Measurements from ENCODE around the gene ACTRT2.

Gene ACTRT2

DNA sequence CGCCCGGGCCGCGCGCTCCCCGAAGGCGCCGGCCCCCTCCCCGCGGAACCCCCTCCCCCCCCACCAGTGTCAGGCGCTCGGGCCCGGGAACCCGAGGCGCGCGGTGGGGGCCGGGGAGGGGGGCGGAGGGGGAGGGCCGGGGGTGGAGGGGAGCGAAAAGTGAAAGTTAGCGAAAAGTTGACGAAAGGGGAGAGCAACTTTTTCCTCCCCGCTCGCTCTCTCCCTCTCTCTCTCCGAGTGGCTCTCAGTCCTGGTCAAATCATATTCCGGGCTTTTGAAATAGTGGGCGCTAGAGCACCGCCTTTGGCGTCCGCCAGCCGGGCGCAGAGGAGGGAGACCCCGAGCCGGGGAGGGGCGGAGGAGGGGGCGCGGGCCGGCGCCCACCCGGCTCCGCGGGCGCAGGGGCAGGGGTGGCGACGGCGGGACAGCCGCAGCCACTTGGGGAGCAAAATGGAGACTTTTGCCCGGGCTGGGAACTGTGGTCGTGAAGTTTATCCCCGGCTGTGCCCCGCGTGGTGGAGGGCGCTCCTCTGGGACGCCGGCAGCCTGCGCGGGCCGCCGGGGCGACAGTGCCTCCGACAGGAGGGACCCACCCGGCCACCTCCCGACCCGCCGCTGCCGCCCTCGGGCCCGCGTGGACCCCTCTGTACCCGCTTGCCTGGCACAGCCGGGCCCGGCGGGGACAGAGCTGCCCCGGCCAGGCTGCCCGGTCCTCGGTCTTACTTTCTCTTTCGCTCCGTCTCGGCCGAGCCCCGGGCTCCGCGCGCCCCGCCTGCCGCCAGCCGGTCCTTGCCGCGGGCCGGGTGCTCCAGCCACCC lies 48.4 kb downstream of the ACTRT2 start:
- no peak for DNase-seq

DNA sequence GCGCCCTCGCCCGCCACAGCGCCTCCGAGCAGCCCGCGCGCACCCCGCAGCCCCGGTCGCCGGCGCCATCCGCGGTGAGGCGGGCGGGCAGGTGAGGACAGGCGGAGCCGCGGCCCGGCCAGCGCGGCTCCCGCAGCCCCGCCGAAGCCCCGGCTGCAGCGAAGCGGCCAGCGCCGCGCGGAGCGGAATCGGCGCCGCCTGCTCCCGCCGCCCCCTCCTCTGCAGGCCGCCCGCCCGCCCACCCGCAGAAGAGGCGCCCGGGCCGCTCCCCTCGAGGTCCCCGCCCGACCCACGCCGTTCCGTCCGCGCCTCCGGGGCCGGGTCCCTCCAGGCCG lies 49.0 kb downstream of the ACTRT2 start:
- DNase-seq = no peak

DNA sequence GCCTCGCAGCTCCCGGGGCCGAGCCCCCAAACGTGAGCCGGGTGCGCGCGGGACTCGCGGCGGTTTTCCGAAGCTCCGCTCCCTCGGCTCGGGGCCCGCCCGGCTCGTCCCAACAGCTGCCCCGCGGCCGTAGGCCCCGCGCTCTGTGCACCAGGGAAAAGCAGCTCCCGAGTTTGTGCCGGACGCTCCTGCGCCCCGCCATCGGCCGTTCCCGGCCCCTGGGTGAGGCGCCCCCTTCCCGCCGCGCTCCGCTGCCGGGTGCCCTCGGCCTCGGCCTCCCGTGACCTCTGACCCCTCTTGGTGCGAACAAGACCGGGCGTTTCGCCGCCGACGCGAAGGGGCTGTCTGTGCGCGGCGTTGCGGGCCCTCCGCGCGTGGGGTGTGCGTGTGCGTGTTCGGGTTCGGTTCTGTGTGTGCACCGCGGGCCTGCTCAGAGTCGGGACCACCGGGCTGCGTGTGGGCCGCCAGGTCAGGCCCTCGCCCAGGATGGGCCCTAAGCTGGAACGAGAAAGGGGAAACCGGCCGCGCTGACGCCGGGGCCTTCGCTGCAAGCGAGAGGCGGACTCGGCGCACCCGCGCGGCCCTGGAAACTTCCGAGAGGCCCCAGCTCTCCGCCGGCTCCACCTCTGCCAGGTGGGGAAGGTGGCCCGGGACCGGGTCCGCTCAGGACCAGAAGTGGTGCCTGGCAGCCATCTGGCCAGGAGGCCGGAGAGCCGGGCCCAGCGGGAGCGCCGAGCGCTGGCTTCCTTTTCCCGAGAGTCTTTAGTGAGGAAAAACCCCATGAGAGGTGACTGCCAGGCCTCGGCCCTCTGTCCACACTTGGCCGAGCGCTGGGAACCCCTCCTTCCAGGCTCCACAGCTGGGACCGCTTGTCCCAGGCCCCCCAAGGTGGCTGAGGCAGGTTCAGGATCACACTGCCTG lies 49.6 kb downstream of the ACTRT2 start:
- no peak for DNase-seq

DNA sequence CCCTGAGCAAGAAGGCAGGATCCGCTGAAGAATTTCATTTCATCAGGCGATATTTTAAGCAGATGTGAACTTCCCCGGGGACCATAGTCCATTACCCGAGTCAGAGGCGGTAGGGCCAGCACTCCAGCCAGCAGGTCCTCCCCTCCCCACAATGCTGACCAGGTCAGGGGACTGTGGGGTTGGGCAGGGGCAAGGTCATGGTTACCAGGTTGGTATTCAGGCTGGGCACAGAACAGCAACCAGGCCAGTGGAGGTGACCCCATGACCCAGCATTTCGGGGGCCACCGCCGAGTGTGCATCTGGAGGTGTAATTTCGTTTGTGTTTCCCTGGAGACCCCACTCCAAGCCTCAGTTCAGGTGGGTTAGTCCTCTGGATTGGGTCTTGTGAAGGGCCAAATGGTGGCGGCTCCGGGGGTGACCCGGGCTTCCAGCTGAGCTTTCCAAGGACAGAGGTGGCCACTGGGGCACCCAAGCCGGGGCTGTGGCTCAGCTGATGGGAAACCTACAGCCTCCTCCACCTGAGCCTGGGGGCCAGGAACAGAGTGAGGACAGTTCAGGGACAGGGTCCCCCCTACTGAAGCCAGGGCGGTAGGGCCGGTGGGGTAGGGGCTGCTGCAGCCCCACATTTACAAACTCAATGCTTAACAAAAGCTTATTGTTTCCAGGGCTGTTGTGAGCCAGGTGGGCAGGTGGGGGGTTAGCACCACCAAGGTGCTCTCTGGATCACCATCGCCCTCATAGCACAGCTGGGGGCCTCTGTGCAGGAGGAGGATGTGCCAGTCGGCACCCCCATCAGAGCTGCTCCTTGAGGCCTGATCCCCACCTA lies 50.5 kb downstream of the ACTRT2 start:
- DNase-seq = no peak
